ENCODE results near the gene MAP2K4.

MAP2K4 gene

DNA sequence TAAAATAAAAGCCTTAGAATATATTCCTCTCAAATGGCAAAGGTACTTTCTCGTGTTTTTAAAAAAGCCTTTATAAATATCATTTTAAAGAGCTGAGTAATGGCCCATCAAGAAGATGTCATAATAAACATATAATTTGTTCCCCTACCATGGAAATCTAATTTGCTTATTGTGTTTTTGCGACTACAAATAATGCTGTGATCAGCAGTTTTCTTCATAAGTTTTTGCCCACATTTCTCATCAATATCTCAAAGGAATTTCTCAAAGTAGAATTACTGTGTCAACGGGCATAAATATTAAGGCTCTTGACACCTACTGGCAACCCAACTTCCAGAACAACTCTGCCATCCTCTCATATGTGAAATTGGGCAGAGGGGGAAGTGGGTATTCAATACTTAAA is 40.9 kb upstream of the MAP2K4 start:
- H3K9me3 ChIP-seq (ENCODE audit: control insufficient read depth, insufficient read depth, low read depth, low read length) = no peaks in the 10 kb centered on the region
- ChIA-PET POLR2A (no interaction called here), CTCF (interaction anchor here (0.8 to 2.3 kb wide), 8 partner anchors 11 to 1243 kb away, joined by 3 to 15 read pairs (median 3); no protein-coding TSS in a partner anchor)
- TF ChIP-seq HOXC10 (CRISPR knock-in tag; IDR thresholded peaks at IDR 0.05) (no peak), ZNF354C (tag by site-specific recombination; IDR thresholded peaks at IDR 0.05; ENCODE audit: borderline replicate concordance, low read depth) (no peak), ZNF10 (tag by site-specific recombination; IDR thresholded peaks at IDR 0.05) (no peak), ZSCAN23 (tag by site-specific recombination; IDR thresholded peaks at IDR 0.05) (no peak), MEIS1 (CRISPR knock-in tag; IDR thresholded peaks at IDR 0.05; ENCODE audit: borderline replicate concordance) (no peak), ZNF610 (tag by site-specific recombination; IDR thresholded peaks at IDR 0.05; ENCODE audit: borderline replicate concordance) (no peak), ZEB2 (tag by site-specific recombination; IDR thresholded peaks at IDR 0.05) (no peak), ZNF157 (tag by site-specific recombination; IDR thresholded peaks at IDR 0.05) (no peak), ZNF585B (tag by site-specific recombination; IDR thresholded peaks at IDR 0.05) (no peak)
- TF ChIP-seq, protein P1, sequence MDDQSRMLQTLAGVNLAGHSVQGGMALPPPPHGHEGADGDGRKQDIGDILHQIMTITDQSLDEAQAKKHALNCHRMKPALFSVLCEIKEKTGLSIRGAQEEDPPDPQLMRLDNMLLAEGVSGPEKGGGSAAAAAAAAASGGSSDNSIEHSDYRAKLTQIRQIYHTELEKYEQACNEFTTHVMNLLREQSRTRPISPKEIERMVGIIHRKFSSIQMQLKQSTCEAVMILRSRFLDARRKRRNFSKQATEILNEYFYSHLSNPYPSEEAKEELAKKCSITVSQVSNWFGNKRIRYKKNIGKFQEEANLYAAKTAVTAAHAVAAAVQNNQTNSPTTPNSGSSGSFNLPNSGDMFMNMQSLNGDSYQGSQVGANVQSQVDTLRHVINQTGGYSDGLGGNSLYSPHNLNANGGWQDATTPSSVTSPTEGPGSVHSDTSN (CRISPR knock-in tag; IDR thresholded peaks at IDR 0.05) = no peak
- TF ChIP-seq, protein P2, sequence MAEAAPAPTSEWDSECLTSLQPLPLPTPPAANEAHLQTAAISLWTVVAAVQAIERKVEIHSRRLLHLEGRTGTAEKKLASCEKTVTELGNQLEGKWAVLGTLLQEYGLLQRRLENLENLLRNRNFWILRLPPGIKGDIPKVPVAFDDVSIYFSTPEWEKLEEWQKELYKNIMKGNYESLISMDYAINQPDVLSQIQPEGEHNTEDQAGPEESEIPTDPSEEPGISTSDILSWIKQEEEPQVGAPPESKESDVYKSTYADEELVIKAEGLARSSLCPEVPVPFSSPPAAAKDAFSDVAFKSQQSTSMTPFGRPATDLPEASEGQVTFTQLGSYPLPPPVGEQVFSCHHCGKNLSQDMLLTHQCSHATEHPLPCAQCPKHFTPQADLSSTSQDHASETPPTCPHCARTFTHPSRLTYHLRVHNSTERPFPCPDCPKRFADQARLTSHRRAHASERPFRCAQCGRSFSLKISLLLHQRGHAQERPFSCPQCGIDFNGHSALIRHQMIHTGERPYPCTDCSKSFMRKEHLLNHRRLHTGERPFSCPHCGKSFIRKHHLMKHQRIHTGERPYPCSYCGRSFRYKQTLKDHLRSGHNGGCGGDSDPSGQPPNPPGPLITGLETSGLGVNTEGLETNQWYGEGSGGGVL (tag by site-specific recombination; IDR thresholded peaks at IDR 0.05) = no peak
- no peak overlapping the region for H3K27ac ChIP-seq (ENCODE audit: extremely low read depth, low read depth, low read length)
- H3K4me1 ChIP-seq (ENCODE audit: control insufficient read depth, insufficient read depth, low read length) = no peaks in the 10 kb centered on the region
- H3K36me3 ChIP-seq (ENCODE audit: control insufficient read depth in 2 of 2, insufficient read depth in 1 of 2, low read length in 2 of 2) = peaks cover 23 to 37% of the 10 kb centered on the region in 2 experiments
- H3K4me3 ChIP-seq (ENCODE audit: low read depth, low read length) = no peak overlapping the region

DNA sequence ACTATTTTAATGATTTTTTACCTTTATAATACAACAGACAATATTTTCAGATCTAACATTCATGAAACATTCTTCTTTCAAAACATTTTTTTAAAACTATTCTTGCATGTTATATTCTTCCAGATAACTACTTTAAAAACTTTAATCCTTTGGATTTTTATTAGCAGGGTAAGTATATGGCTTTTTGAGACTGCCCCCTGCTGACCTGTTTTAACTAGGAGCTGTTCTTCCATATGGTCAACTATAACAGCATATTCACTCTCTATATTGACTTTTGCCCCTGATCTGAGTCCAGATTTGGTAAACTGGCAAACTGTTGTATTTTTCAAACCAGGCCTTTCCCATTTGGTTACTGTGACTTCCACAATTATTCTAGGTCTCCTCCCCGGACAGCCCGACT is 39.9 kb upstream of the MAP2K4 start:
- no peak overlapping the region for H3K27ac ChIP-seq (ENCODE audit: extremely low read depth, low read depth, low read length)

DNA sequence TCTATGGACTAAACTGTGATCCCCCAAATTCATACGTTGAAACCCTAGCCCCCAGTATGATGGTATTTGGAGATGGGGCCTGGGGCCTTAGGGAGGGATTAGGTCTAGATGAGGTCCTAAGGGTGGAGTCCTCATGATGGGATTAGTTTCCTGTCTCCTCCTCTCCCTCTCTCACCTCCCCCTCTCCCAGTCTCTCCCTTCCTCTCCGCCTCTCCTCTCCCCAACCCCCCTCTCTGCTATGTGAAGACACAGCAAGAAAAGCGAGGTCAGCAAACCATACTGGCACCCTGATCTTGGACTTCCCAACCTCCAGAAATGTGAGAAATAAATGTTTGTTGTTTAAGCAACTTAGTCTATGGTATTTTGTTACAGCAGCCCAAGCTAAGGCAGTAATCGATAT is 38.8 kb upstream of the MAP2K4 start:
- peaks cover 23 to 37% of the 10 kb centered on the region in 2 experiments for H3K36me3 ChIP-seq (ENCODE audit: control insufficient read depth in 2 of 2, insufficient read depth in 1 of 2, low read length in 2 of 2)
- no peaks in the 10 kb centered on the region for H3K9me3 ChIP-seq (ENCODE audit: control insufficient read depth, insufficient read depth, low read depth, low read length)
- ChIA-PET POLR2A (no interaction called here), CTCF (interaction anchor here (0.6 to 2.3 kb wide), 9 partner anchors 10 to 1297 kb away, joined by 3 to 15 read pairs (median 4); no protein-coding TSS in a partner anchor)
- TF ChIP-seq GLI4 (tag by site-specific recombination; IDR thresholded peaks at IDR 0.05) (no peak), ZNF777 (tag by site-specific recombination; IDR thresholded peaks at IDR 0.05; ENCODE audit: borderline replicate concordance) (no peak), ZNF654 (tag by site-specific recombination; IDR thresholded peaks at IDR 0.05; ENCODE audit: low read depth) (no peak), HOXA7 (CRISPR knock-in tag; IDR thresholded peaks at IDR 0.05; ENCODE audit: borderline replicate concordance) (no peak), MZF1 (tag by site-specific recombination; IDR thresholded peaks at IDR 0.05; ENCODE audit: borderline replicate concordance) (no peak)
- TF ChIP-seq, protein P3, sequence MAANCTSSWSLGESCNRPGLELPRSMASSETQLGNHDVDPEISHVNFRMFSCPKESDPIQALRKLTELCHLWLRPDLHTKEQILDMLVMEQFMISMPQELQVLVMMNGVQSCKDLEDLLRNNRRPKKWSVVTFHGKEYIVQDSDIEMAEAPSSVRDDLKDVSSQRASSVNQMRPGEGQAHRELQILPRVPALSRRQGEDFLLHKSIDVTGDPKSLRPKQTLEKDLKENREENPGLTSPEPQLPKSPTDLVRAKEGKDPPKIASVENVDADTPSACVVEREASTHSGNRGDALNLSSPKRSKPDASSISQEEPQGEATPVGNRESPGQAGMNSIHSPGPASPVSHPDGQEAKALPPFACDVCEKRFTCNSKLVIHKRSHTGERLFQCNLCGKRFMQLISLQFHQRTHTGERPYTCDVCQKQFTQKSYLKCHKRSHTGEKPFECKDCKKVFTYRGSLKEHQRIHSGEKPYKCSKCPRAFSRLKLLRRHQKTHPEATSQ (tag by site-specific recombination; IDR thresholded peaks at IDR 0.05) = no peak
- TF ChIP-seq, protein P4, sequence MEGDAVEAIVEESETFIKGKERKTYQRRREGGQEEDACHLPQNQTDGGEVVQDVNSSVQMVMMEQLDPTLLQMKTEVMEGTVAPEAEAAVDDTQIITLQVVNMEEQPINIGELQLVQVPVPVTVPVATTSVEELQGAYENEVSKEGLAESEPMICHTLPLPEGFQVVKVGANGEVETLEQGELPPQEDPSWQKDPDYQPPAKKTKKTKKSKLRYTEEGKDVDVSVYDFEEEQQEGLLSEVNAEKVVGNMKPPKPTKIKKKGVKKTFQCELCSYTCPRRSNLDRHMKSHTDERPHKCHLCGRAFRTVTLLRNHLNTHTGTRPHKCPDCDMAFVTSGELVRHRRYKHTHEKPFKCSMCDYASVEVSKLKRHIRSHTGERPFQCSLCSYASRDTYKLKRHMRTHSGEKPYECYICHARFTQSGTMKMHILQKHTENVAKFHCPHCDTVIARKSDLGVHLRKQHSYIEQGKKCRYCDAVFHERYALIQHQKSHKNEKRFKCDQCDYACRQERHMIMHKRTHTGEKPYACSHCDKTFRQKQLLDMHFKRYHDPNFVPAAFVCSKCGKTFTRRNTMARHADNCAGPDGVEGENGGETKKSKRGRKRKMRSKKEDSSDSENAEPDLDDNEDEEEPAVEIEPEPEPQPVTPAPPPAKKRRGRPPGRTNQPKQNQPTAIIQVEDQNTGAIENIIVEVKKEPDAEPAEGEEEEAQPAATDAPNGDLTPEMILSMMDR (tag by site-specific recombination; IDR thresholded peaks at IDR 0.05) = no peak
- TF ChIP-seq, protein P5, sequence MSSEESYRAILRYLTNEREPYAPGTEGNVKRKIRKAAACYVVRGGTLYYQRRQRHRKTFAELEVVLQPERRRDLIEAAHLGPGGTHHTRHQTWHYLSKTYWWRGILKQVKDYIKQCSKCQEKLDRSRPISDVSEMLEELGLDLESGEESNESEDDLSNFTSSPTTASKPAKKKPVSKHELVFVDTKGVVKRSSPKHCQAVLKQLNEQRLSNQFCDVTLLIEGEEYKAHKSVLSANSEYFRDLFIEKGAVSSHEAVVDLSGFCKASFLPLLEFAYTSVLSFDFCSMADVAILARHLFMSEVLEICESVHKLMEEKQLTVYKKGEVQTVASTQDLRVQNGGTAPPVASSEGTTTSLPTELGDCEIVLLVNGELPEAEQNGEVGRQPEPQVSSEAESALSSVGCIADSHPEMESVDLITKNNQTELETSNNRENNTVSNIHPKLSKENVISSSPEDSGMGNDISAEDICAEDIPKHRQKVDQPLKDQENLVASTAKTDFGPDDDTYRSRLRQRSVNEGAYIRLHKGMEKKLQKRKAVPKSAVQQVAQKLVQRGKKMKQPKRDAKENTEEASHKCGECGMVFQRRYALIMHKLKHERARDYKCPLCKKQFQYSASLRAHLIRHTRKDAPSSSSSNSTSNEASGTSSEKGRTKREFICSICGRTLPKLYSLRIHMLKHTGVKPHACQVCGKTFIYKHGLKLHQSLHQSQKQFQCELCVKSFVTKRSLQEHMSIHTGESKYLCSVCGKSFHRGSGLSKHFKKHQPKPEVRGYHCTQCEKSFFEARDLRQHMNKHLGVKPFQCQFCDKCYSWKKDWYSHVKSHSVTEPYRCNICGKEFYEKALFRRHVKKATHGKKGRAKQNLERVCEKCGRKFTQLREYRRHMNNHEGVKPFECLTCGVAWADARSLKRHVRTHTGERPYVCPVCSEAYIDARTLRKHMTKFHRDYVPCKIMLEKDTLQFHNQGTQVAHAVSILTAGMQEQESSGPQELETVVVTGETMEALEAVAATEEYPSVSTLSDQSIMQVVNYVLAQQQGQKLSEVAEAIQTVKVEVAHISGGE (tag by site-specific recombination; conservative IDR thresholded peaks at IDR 0.05; ENCODE audit: low read depth) = no peak
- no peak overlapping the region for H3K27ac ChIP-seq (ENCODE audit: extremely low read depth, low read depth, low read length)
- H3K4me1 ChIP-seq (ENCODE audit: control insufficient read depth, insufficient read depth, low read length) = no peaks in the 10 kb centered on the region
- H3K4me3 ChIP-seq (ENCODE audit: low read depth, low read length) = no peak overlapping the region

More for the DNA sequence above, 39.9 kb upstream of the MAP2K4 start:
- peaks cover 23 to 37% of the 10 kb centered on the region in 2 experiments for H3K36me3 ChIP-seq (ENCODE audit: control insufficient read depth in 2 of 2, insufficient read depth in 1 of 2, low read length in 2 of 2)
- POLR2A ChIA-PET = no interaction called here
- no peak overlapping the region for H3K4me3 ChIP-seq (ENCODE audit: low read depth, low read length)
- H3K9me3 ChIP-seq (ENCODE audit: control insufficient read depth, insufficient read depth, low read depth, low read length) = no peaks in the 10 kb centered on the region
- H3K4me1 ChIP-seq (ENCODE audit: control insufficient read depth, insufficient read depth, low read length) = no peaks in the 10 kb centered on the region
- CTCF ChIA-PET = interaction anchor here (0.6 to 2.3 kb wide), 7 partner anchors 11 to 1960 kb away, joined by 3 to 15 read pairs (median 4); no protein-coding TSS in a partner anchor
- no peak for TF ChIP-seq ZFP37 (tag by site-specific recombination; IDR thresholded peaks at IDR 0.05)
